Embryonic facial prominence (tissue), 1 donor: ENCODE results near the gene MYL11.
"Not testable (repeated sequence)": the region's sequence is repeated elsewhere in the genome, so short reads cannot be mapped to it uniquely, and the experiment has no call there.

Experiments used
- DNase-seq: peaks from one replicate; pipeline ENCODE4 v3.0.0-alpha.2; 2016; ENCODE audit errors: extremely low spot score

The MYL11 gene

DNA sequence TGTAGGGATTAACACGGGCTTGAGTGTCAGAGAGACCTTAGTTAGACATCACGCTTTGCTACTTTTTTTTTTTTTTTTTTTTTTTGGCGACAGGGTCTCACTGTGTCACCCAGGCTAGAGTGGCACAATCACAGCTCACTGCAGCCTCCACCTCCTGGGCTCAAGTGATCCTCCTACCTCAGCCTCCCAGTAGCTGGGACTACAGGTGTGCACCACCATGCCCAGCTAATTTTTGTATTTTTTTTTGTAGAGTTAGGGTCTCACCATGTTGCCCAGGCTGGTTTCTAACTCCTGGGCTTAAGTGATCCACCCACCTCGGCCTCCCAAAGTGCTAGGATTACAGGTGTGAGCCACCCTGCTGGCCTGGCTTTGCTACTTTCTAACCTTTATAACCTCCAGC is 22.0 kb downstream of the MYL11 start:
- DNase-seq = not testable (repeated sequence)

- no peak for DNase-seq
These were observed 22.5 kb downstream of the MYL11 start for GRCh38 chr16:30397056-30397455.

- no peak for DNase-seq
These were observed 23.4 kb downstream of the MYL11 start for GRCh38 chr16:30397776-30398660.

DNA sequence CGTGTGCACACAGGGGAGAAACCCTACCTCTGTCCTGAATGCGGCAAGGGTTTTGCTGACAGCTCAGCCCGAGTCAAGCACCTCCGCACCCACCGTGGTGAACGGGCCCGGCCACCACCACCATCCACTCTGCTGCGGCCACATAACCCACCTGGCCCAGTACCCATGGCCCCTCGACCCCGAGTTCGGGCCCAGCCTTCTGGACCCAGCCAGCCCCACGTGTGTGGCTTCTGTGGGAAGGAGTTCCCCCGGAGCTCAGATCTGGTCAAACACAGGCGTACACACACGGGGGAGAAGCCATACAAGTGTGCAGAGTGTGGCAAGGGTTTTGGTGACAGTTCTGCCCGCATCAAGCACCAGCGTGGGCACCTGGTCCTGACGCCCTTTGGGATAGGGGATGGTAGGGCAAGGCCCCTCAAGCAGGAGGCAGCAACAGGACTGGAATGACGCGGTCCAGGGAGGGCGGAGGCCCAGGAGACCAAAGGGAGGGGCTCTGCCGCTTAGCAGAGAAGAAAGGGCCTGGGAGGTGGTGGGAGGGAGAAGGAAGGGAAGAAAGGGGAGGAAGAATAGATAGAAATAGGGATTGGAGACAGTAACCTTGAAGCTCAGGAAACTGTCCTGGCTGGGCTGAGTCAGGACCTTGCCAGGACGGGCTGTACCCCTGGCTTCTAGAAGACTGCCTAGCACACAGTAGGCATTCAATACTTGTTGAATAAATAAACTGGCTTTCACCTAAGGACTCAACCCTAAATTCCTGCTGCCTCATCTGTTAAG is 24.2 kb downstream of the MYL11 start:
- no peak for DNase-seq

- no peak for DNase-seq
These were observed 25.0 kb downstream of the MYL11 start for GRCh38 chr16:30399435-30400186.

DNA sequence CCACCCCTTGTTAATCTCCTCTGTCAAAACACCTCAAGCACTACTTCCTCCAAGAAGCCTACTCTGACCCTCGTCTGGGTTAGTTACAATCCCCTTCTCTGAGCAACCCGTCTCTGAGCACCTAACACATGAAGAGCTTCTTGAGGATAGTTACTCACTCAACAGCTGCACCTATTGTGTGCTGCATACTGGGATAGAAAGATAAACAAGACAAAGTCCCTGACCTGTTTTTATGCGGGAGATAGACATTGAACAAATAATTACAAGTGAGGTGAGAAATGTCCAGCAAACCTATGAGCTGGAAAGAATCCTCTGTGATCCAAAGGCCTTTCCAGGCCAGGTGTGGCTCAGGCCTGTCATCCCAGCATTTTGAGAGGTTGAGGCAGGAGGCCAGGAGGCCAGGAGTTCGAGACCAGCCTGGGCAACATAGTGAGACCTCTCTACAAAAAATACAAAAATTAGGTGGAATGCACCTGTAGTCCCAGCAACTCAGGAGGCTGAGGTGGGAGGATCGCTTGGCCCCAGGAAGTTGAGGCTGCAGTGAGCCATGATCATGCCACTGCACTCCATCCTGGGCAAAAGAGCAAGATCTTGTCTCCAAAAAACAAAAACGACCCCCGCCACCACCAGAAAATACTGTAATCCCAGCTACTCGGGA is 27.3 kb downstream of the MYL11 start:
- no peak for DNase-seq

DNA sequence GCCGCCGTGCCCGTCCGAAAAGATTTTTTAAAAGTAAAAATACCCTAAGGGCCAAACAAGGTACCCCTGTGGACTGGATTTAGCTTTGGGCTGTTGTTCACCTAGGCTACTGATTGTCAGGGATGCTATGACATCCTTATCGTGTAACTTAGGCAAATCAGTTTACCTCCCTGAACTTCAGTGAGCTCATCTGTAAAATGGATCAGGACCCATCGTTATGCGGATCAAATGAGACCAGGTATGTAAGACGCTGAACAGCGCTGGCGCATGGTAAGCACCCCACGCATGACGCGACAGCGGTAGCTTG is 32.1 kb downstream of the MYL11 start:
- DNase-seq = no peak

DNA sequence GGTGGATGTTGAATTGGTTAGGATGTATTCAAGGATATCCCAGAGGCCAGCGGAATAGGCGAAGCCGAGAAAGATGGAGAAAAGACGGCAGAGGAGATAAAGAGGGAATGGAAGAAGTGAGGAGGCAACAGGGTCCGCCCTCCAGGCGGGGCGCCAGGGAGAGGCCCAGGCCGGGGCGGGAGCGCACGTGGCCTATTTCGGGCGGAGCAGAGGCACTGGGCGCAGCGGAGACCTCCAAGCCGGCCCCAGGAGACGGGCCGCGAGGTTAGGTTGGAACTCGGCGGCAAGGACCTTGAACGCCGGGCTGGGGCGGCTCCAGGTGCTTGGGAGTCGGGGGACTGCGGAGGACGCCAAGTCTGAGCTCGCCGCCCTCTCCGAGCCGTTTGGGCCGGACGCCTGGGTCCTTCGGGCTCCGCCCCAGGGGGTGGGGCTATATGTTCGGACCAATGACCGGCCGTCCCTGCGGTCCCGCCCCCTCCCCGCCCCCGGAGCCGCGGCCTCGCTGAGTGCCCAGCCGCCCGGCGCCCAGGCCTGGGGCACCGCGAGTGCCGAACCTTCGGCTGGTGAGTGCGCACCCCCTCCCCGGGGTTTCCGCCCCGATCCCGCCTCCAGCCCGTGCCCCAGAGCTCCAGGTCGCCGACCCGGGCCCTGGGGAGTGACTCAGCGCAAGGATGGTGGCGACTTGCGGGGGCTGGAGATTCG is 32.7 kb downstream of the MYL11 start, which contains the start of gene ZNF771:
TSS of gene ZNF771 (plus strand) at position 505 of the 702 bp plus-strand sequence. CDS start 448 bp downstream, outside the sequence.
- peak; percentile 68 for DNase-seq

DNA sequence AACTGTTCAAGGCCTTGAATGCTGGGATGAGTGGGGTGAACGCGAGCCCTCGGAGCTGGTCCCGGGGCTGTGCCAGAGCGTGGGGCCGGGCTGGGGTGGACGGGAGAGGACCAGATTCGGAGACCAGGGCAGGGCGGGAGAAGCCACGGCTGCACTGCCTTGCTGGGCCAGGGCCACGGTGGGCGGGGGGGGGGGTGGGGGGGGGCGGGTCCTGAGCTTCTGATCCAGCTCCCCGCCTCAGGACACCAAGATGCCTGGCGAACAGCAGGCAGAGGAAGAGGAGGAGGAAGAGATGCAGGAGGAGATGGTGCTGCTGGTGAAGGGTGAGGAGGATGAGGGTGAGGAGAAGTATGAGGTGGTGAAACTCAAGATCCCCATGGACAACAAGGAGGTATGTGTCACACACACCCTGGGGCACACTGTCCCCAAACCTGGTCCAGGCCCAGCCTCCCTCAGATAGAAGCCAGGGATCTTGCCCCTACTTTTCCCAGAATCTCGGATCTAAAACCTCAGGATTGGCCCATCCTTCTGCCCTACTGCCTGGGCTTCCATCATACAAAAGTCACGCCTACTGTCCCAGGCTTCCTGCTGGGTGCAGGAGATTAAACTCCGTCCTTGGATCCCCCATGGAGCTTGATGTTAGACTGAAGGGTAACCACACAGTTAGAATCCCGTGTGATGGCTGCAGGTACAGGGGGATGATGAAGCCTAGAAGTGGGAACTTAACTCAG is 33.4 kb downstream of the MYL11 start:
- DNase-seq = no peak

- no peak for DNase-seq
These were observed 34.8 kb downstream of the MYL11 start for GRCh38 chr16:30409125-30410060.

- no peak for DNase-seq
These were observed 38.7 kb downstream of the MYL11 start for GRCh38 chr16:30413112-30413806.

DNA sequence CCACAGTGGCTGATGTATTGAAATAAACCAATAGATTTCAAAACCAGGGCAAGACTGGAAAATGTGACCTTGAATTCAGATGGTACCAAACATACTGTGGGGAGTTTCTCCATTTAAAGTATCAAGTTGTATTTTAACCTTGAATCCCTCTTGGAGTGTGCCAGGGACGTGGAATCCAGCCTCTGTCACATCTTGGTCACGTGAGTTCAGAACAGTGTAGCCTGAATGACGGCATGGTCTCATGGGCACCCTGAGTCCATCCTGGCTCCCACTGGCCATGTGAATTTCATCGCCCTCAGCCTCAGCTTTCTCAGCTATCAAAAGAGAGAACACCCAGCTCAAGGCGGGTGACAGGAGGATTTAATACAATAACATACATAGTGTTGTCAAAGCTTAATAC is 39.6 kb downstream of the MYL11 start:
- no peak for DNase-seq

- DNase-seq = no peak
These were observed 41.5 kb downstream of the MYL11 start for GRCh38 chr16:30416047-30416603.

DNA sequence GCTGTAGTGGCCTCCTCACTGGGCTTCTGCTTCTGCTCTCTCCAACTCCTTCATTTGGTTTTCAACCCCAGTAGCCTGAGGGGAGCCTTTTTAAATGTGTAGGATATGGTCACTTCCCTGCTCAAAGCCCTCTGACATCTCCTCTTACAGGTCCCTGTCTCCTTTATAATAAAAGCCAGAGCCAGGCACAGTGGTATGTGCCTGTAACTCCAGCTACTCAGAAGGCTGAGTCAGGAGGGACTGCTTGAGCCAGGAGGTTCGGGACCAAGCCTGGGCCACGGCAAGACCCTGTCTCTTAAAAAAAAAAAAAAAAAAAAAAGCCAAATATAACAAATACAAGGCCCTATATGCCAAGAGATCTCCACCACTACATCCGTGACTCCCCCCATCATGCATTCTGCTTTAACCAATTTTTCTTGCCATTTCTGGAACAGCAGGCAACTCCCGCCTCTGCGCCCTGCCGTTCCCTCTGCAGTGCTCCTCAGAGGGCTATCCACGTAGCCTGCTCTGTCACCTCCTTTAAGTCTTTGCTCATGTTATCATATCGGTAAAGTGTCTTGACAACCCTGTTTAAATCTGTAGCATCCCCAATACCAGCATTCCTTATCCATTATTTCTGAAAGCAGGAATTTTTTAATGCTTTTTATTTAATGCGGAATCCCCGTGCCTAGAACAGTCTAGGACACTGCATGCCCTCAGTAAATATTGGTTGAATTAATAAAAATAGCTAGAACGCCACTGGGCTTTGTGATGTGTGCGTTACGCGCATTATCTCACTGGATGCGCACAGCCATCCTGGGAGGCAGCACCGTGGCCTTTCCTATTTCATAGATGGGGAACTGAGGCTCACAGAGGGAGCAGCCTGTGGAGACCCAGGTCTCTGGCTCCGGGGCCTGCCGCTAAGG is 42.3 kb downstream of the MYL11 start:
- no peak for DNase-seq

DNA sequence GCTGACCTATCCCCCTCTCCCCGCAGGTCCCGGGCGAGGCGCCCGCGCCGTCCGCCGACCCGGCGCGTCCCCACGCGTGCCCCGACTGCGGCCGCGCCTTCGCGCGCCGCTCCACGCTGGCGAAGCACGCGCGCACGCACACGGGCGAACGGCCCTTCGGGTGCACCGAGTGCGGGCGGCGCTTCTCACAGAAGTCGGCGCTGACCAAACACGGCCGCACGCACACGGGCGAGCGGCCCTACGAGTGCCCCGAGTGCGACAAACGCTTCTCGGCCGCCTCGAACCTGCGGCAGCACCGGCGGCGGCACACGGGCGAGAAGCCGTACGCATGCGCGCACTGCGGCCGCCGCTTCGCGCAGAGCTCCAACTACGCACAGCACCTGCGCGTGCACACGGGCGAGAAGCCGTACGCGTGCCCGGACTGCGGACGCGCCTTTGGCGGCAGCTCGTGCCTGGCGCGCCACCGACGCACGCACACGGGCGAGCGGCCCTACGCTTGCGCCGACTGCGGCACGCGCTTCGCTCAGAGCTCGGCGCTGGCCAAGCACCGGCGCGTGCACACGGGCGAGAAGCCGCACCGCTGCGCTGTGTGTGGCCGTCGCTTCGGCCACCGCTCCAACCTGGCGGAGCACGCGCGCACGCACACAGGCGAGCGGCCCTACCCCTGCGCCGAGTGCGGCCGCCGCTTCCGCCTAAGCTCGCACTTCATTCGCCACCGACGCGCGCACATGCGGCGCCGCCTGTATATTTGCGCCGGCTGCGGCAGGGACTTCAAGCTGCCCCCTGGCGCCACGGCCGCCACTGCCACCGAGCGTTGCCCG is 43.1 kb downstream of the MYL11 start:
- peak; percentile 66 for DNase-seq
